K562 (cell line): Measurements from ENCODE around the gene ABHD8. TPM values are rescaled to one million over a fixed set of nuclear protein-coding genes. Genes with fewer than 3 reads are reported as not detected.

Experiments used
- CGGBP1 ChIP-seq: fragments of 250-450 bp; sonication (Bioruptor Pico); IDR thresholded peaks from 2 replicates; pipeline ENCODE4 v1.9.0; 2021; ENCODE audit warnings: mild to moderate bottlenecking
- CHD7 ChIP-seq: fragments of 200-600 bp; sonication (generic); IDR thresholded peaks from one replicate; pipeline ENCODE4 v1.6.1; 2012; ENCODE audit warnings: mild to moderate bottlenecking, low read depth, low read length, inconsistent platforms
- EWSR1 ChIP-seq: fragments of 450-650 bp; IDR thresholded peaks from 2 replicates; pipeline ENCODE4 v1.6.1; 2018; ENCODE audit warnings: borderline replicate concordance, mild to moderate bottlenecking, low read depth, moderate library complexity; ENCODE audit not compliant: partially characterized antibody
- GTF3C2 ChIP-seq: IDR thresholded peaks from 3 replicates; pipeline ENCODE4 v1.6.1; 2011; ENCODE audit warnings: borderline replicate concordance, mild to moderate bottlenecking, moderate library complexity; ENCODE audit not compliant: insufficient read length; ENCODE audit errors: extremely low read depth
- HLTF ChIP-seq: fragments of 450-650 bp; IDR thresholded peaks from 2 replicates; pipeline ENCODE4 v1.6.1; 2016
- NFYB ChIP-seq: IDR thresholded peaks from 2 replicates; pipeline ENCODE4 v1.6.1; 2011; ENCODE audit warnings: mild to moderate bottlenecking, moderate library complexity; ENCODE audit not compliant: insufficient read length; ENCODE audit errors: extremely low read depth
- PHF21A ChIP-seq: fragments of 450-650 bp; IDR thresholded peaks from 2 replicates; pipeline ENCODE4 v1.6.1; 2017; ENCODE audit warnings: low read depth, borderline replicate concordance
- RUNX1 ChIP-seq: sonication (generic); IDR thresholded peaks from 2 replicates; pipeline ENCODE4 v1.6.1; 2016; ENCODE audit warnings: antibody characterized with exemption, low read depth
- VEZF1 ChIP-seq: fragments of 200-800 bp; sonication (Bioruptor generic); IDR thresholded peaks from 2 replicates; pipeline ENCODE4 v1.6.1; 2017; ENCODE audit warnings: missing genetic modification characterization, missing compliant biosample characterization
- ZNF696 ChIP-seq: fragments of 250-450 bp; sonication (Bioruptor Pico); conservative IDR thresholded peaks from 2 replicates; pipeline ENCODE4 v1.4.0; 2020; ENCODE audit warnings: mild to moderate bottlenecking, moderate library complexity
- polyA plus RNA-seq, 8 experiments: library from polyadenylated mRNA; depleted of rRNA in 4 of 8; stranded (reverse) in 5 of 8; unstranded in 3 of 8; fragments of >200 nt; fragmentation: Nextera tagmentation in 2 of 8; fragmentation: Illumina TruSeq in 1 of 8; extraction: Ambion mirVana in 2 of 8; extraction: Trizol in 1 of 8; gene quantifications; 2 replicates each; pipeline versions ENCODE4 v1.2.1 to v1.2.3, GENCODE V29; 2011 to 2014; ENCODE audit warnings: inconsistent platforms in 1 of 8, missing spikeins in 1 of 8
- total RNA-seq, 7 experiments: library from RNA; depleted of rRNA in 6 of 7; stranded (reverse); fragments of >200 nt in 6 of 7; fragmentation: Illumina TruSeq in 2 of 7; extraction: Trizol in 2 of 7; gene quantifications; 2 replicates each; pipeline versions ENCODE4 v1.2.1 to v1.2.3, GENCODE V29; 2011 to 2021; ENCODE audit warnings: low replicate concordance in 1 of 7

Gene ABHD8
- total and polyA plus RNA-seq, 9 of the 15 experiments (the other 6 are each of a cell fraction or from before 2014, with no cell fraction given), result 0.04 to 6.6 (median 2.0) TPM; not detected in 1

- TF ChIP-seq GTF3C2, result peak; percentile 71
- peak; percentile 81; the same call in 1 of the 2 replicates for TF ChIP-seq PHF21A
- TF ChIP-seq RUNX1, result peak; percentile 61; the same call in 1 of the 2 replicates
- peak; percentile 78 for TF ChIP-seq VEZF1 (CRISPR knock-in tag)
- TF ChIP-seq ZNF696 (CRISPR knock-in tag), result no peak
- peak; percentile 69 for TF ChIP-seq NFYB
- no peak for TF ChIP-seq EWSR1
- peak; percentile 51 for TF ChIP-seq CHD7
- TF ChIP-seq CGGBP1, result 0 out of 2 replicates have a peak, but pooled peaks have one; percentile 17
- peak; percentile 86 for TF ChIP-seq HLTF
These were observed 33.8 kb upstream of the ABHD8 start, which contains the start of gene GTPBP3 (continued) for GRCh38 chr19:17336872-17337674.
